Effector memory CD8-positive, alpha-beta T cell (primary cell): Measurements from ENCODE around the gene OTOF.

Source experiments
- ATAC-seq: fragments of 150-1000 bp; cut with Tn5 transposase; replicated peaks from 2 replicates; pipeline ENCODE4 v1.10.0; 2021; ENCODE audit warnings: mild to moderate bottlenecking, moderate library complexity
- DNase-seq, 3 experiments: peaks; one replicate each; pipeline ENCODE4 v3.0.0; 2021
- H3K27ac Mint-ChIP-seq, 2 donors: one replicate each; pipeline ENCODE4 v1.8.0; 2022; ENCODE audit warnings: mild to moderate bottlenecking in 2 of 2, mixed read lengths in 2 of 2, moderate library complexity in 2 of 2
- H3K27me3 Mint-ChIP-seq, 2 donors: one replicate each; pipeline ENCODE4 v1.8.0; 2022; ENCODE audit warnings: mixed read lengths in 2 of 2
- H3K36me3 Mint-ChIP-seq: one replicate; pipeline ENCODE4 v1.8.0; 2022; ENCODE audit warnings: mild to moderate bottlenecking, moderate library complexity, mixed read lengths; ENCODE audit not compliant: insufficient read depth
- H3K4me1 Mint-ChIP-seq, 2 donors: one replicate each; pipeline ENCODE4 v1.8.0; 2022; ENCODE audit warnings: low read depth in 2 of 2, mixed read lengths in 2 of 2
- H3K4me3 Mint-ChIP-seq, 2 donors: one replicate each; pipeline ENCODE4 v1.8.0; 2022; ENCODE audit warnings: mild to moderate bottlenecking in 2 of 2, mixed read lengths in 2 of 2, moderate library complexity in 2 of 2
- H3K9me3 Mint-ChIP-seq, 2 donors: one replicate each; pipeline ENCODE4 v1.8.0; 2022; ENCODE audit warnings: mixed read lengths in 2 of 2

OTOF gene

GRCh38 chr2:26409785-26410184 lies 68.1 kb downstream of the OTOF start:
- peaks cover 19 to 30% of the 10 kb centered on the region in 2 donors for H3K27me3 Mint-ChIP-seq
- DNase-seq: no peak
- H3K4me1 Mint-ChIP-seq: peaks cover 0 to 5% of the 10 kb centered on the region in 2 donors
- H3K27ac Mint-ChIP-seq: no peak overlapping the region
- no peaks in the 10 kb centered on the region for H3K9me3 Mint-ChIP-seq
- ATAC-seq: no peak
- H3K36me3 Mint-ChIP-seq: no peaks in the 10 kb centered on the region
- H3K4me3 Mint-ChIP-seq: no peak overlapping the region

DNA sequence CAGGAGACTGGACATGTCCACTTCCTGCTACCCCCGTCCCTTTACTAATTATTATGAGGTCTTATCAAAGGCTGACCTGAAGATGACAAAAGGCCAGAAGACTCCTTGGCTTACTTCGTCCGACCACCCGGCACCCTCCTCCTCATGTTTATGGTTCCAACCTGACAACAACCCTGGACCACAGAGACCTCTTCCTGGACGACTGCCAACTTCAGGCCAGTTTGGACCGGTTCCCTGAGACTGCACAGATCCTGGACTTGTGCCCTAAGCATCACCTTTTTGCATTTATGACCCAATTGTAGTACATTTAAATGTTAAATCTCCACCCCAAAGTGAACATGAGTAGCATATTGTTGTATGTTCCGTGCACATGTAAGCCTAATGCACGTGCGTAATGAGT lies 70.4 kb downstream of the OTOF start:
- Mint-ChIP-seq H3K9me3 (no peaks in the 10 kb centered on the region), H3K27ac (no peak overlapping the region), H3K4me3 (no peak overlapping the region), H3K36me3 (no peaks in the 10 kb centered on the region), H3K4me1 (peaks cover 0 to 5% of the 10 kb centered on the region in 2 donors), H3K27me3 (peaks cover 19 to 30% of the 10 kb centered on the region in 2 donors)
- DNase-seq (no peak), ATAC-seq (no peak)
